Prostate gland (tissue), 2 donors: ENCODE results near the gene F7. TPM values are rescaled to one million over a fixed set of nuclear protein-coding genes. Genes with fewer than 3 reads are reported as not detected.

ENCODE experiments used
- DNase-seq: peaks from one replicate; pipeline ENCODE4 v3.0.0-alpha.2; 2019; ENCODE audit warnings: low spot score
- H3K27ac ChIP-seq, 2 donors: fragments of 200-600 bp; sonication (generic); 2 replicates each; pipeline ENCODE4 v1.5.1; 2017 to 2019
- H3K27me3 ChIP-seq: fragments of 200-600 bp; sonication (generic); replicated peaks from 2 replicates; pipeline ENCODE4 v1.5.1; 2019; ENCODE audit not compliant: insufficient read depth
- H3K36me3 ChIP-seq, 2 donors: fragments of 200-600 bp; sonication (generic); 1 replicate in 1 of 2; 2 replicates in 1 of 2; pipeline versions ENCODE4 v1.5.1 to v1.8.1; 2017 to 2019
- H3K4me1 ChIP-seq: fragments of 200-600 bp; sonication (generic); replicated peaks from 2 replicates; pipeline ENCODE4 v1.5.1; 2019
- H3K4me3 ChIP-seq, 2 donors: fragments of 200-600 bp; sonication (generic); 2 replicates each; pipeline ENCODE4 v1.5.1; 2017 to 2019
- H3K9me3 ChIP-seq: fragments of 200-600 bp; sonication (generic); 2 replicates; pipeline ENCODE4 v1.5.1; 2017
- POLR2A ChIP-seq: fragments of 450-650 bp; IDR thresholded peaks from one replicate; pipeline ENCODE4 v1.6.1; 2016; ENCODE audit warnings: antibody characterized with exemption, mild to moderate bottlenecking
- POLR2AphosphoS5 ChIP-seq: sonication (generic); formaldehyde crosslinking; IDR thresholded peaks from one replicate; pipeline ENCODE4 v1.6.1; 2017; ENCODE audit warnings: antibody characterized with exemption
- WGBS: methylation state at CpG from one replicate; pipeline ENCODE4 v1.1.5; 2018; 5-methylcytosine and 5-hydroxymethylcytosine counted together
- intact Hi-C: fragments of 100-400 bp; cut with DNase I; formaldehyde crosslinking; loops from one replicate; pipeline ENCODE4 v1.14.2; 2022
- total RNA-seq, 2 donors: library from RNA; depleted of rRNA; stranded (reverse); fragments of >200 nt; gene quantifications; one replicate each; pipeline ENCODE4 v1.1.0, GENCODE V29; 2016
- TF ChIP-seq, protein P1 (sequence below), 4 experiments: fragments of 200-600 bp in 2 of 4; fragments of 450-650 bp in 2 of 4; sonication (generic) in 2 of 4; IDR thresholded peaks; 1 replicate in 3 of 4; 2 replicates in 1 of 4; pipeline ENCODE4 v1.5.1; 2016 to 2019; ENCODE audit warnings: antibody characterized with exemption in 4 of 4, mild to moderate bottlenecking in 2 of 4, moderate library complexity in 2 of 4

F7 gene
- total RNA-seq, 2 donors from 2014 or later: 2.7 TPM; not detected in 1

DNA sequence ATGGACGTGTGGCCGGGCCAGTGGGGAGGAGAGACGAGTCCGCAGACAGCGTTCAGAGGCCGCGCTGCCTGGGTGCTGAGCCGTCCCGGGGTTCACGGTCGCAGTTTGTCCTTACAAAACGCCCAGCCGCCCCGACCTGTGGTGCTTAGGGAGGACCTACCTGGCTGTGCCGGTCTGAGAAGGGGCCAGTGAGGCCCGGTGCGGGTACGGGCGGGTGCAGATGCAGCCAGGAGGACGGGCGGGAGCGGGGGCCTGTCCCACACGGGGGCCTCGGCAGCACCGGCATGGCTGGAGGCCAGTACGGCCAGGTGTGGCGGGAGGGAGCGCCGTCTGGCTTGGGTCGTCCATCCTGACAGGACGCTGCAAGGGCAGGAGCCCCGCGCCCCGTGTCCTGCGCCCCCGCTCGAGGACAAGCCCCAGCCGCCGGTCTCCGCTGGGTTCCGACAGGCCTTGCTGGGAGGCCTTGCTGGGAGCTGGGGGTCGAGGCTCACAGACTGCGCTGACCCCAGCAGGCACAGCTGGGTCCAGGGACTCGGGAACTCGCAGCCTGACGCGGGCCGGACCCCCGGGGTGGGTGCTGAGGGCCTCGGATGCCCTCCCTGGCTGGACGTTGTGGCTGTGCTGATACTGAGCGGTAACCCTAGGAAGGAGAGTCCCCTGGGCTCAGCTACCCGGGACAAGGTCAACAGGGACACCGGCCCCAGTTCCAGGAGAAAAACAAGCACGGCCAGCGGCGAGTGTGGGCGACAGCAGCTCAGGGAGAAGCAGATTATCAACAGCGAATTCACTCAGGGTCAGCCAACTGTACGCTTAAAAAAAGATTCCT lies 47.6 kb downstream of the F7 start:
- intact Hi-C loops: loop anchor here (10.0 kb wide), 2 partner anchors 142 to 342 kb away; partner anchors contain the start of genes DCUN1D2 and LAMP1
- no peaks in the 10 kb centered on the region for H3K4me1 ChIP-seq
- H3K9me3 ChIP-seq: no peaks in the 10 kb centered on the region
- peak overlapping the region; percentile 75 to 76 for H3K27ac ChIP-seq
- peak overlapping the region; percentile 24 to 25 for H3K4me3 ChIP-seq
- 16% methylated on average over 38 of the region's 60 CpGs for WGBS
- TF ChIP-seq POLR2A: no peak
- TF ChIP-seq POLR2AphosphoS5: no peak
- TF ChIP-seq, protein P1, sequence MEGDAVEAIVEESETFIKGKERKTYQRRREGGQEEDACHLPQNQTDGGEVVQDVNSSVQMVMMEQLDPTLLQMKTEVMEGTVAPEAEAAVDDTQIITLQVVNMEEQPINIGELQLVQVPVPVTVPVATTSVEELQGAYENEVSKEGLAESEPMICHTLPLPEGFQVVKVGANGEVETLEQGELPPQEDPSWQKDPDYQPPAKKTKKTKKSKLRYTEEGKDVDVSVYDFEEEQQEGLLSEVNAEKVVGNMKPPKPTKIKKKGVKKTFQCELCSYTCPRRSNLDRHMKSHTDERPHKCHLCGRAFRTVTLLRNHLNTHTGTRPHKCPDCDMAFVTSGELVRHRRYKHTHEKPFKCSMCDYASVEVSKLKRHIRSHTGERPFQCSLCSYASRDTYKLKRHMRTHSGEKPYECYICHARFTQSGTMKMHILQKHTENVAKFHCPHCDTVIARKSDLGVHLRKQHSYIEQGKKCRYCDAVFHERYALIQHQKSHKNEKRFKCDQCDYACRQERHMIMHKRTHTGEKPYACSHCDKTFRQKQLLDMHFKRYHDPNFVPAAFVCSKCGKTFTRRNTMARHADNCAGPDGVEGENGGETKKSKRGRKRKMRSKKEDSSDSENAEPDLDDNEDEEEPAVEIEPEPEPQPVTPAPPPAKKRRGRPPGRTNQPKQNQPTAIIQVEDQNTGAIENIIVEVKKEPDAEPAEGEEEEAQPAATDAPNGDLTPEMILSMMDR (IDR thresholded peaks at IDR 0.05): no peak
- DNase-seq: peak; percentile 30
- no peaks in the 10 kb centered on the region for H3K36me3 ChIP-seq
- H3K27me3 ChIP-seq: no peaks in the 10 kb centered on the region

DNA sequence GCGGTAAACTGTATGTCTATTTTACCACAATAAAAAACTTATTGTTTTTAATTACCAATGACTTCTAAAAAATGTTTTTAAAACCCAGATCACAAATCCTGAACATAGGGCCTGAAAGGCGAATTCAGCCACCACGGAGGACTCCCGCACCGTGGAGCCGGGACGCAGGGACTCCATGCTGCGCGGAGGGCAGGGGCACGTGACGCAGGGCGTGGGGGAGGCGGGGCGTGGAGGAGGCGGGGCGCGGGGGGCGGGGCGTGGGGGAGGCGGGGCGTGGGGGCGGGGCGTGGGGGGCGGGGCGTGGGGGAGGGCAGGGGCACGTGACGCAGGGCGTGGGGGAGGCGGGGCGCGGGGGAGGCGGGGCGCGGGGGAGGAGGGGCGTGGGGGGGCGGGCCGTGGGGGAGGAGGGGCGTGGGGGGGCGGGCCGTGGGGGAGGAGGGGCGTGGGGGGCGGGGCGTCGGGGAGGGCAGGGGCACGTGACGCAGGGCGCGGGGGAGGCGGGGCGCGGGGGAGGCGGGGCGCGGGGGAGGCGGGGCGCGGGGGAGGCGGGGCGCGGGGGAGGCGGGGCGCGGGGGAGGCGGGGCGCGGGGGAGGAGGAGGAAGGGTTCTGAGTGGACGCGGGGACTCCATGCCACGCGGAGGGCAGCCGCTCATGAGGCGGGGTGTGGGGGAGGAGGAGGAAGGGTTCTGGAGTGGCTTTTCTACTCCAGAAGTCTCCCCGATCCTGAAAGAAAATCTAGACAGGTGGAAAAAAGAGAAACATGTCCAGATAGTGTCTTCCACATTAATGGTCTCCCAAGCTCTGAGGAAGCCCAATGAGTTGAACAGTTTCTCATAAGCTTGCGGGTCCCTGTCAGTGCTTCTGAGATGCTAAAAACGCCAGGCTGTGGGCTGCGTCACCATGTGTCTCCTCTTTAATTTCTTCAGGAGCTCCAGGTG lies 48.5 kb downstream of the F7 start:
- no peaks in the 10 kb centered on the region for H3K9me3 ChIP-seq
- 5% methylated on average over 23 of the region's 76 CpGs for WGBS
- peak; percentile 76 for DNase-seq
- H3K27ac ChIP-seq: peak overlapping the region; percentile 75 to 76
- peak overlapping the region; percentile 24 to 25 for H3K4me3 ChIP-seq
- no peaks in the 10 kb centered on the region for H3K4me1 ChIP-seq
- intact Hi-C loops: loop anchor here (10.0 kb wide), 2 partner anchors 141 to 341 kb away; partner anchors contain the start of genes DCUN1D2 and LAMP1
- H3K27me3 ChIP-seq: no peaks in the 10 kb centered on the region
- H3K36me3 ChIP-seq: no peaks in the 10 kb centered on the region
- peak; percentile 62 for TF ChIP-seq POLR2A
- TF ChIP-seq, protein P1 (IDR thresholded peaks at IDR 0.05): no peak
- peak; percentile 81 for TF ChIP-seq POLR2AphosphoS5

DNA sequence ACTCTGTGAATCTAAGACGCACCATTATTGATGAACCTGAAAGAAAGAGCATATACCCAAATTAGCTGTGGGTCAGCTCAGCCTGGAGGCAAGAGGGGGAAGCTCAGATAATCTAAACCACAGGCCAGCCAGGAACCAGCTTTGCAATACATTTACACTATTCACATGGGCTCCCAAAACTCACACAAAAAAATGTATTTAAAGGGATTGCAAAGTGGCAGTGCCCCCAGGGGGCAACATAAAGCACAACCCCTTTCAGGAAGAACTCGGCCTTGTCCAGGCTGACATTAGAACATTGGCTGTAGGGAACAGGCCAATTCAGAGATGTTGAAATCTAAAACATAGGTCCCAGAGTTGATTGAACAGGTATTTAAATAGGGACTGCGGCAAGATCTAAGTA lies 49.6 kb downstream of the F7 start:
- no peak for DNase-seq
- TF ChIP-seq POLR2A (no peak), POLR2AphosphoS5 (no peak)
- TF ChIP-seq, protein P1 (IDR thresholded peaks at IDR 0.05): no peak
- Histone ChIP-seq H3K27me3 (no peaks in the 10 kb centered on the region), H3K4me1 (no peaks in the 10 kb centered on the region), H3K9me3 (no peaks in the 10 kb centered on the region), H3K27ac (no peak overlapping the region), H3K36me3 (no peaks in the 10 kb centered on the region), H3K4me3 (no peak overlapping the region)
- intact Hi-C loops: loop anchor here (5.0 to 10.0 kb wide), 3 partner anchors 52 to 340 kb away; partner anchors contain the start of genes CUL4A, DCUN1D2, LAMP1 and PCID2
- WGBS: 72% methylated on average over 3 of the region's 3 CpGs

DNA sequence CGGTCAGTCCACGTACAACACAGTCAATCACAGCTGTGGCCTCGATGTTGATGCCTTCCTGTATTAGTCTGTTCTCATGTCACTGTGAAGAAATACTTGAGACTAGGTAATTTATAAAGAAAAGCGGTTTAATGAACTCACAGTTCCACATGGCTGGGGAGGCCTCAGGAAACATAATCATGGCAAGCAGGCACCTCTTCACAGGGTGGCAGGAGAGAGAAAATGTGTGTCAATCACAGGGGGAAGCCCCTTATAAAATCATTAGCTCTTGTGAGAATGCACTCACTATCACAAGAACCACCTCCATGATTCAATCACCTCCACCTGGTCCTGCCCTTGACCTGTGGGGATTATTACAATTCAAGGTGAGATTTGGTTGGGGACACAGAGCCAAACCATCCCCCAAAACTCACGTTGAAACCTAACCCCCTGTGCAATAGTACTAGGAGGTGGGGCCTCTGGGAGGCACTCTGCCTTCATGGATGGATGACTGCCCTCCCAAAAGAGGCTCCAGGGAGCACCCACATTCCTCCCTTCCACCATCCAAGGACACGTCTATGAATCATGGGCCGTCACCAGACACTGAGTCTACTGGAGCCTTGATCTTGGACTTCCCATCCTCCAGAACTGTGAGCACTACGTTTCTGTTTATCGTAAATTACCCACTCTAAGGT lies 50.5 kb downstream of the F7 start:
- intact Hi-C loops: loop anchor here (5.0 to 10.0 kb wide), 3 partner anchors 51 to 339 kb away; partner anchors contain the start of genes CUL4A, DCUN1D2, LAMP1 and PCID2
- no peak overlapping the region for H3K4me3 ChIP-seq
- no peak overlapping the region for H3K27ac ChIP-seq
- H3K36me3 ChIP-seq: no peaks in the 10 kb centered on the region
- H3K9me3 ChIP-seq: no peaks in the 10 kb centered on the region
- 80% methylated on average over 9 of the region's 9 CpGs for WGBS
- H3K27me3 ChIP-seq: no peaks in the 10 kb centered on the region
- H3K4me1 ChIP-seq: no peaks in the 10 kb centered on the region
- TF ChIP-seq POLR2AphosphoS5: no peak
- no peak for TF ChIP-seq POLR2A
- TF ChIP-seq, protein P1 (IDR thresholded peaks at IDR 0.05): no peak
- no peak for DNase-seq
